SKM-1 (cell line): Measurements from ENCODE around the gene NACC2.
"Not testable (repeated sequence)": the region's sequence is repeated elsewhere in the genome, so short reads cannot be mapped to it uniquely, and the experiment has no call there.

Experiments used
- DNase-seq: peaks from one replicate; lab custom pipeline; 2025; ENCODE audit not compliant: unreplicated experiment; lab: John Stamatoyannopoulos, UW

Gene NACC2

GRCh38 chr9:136047076-136047774 is 47.9 kb downstream of the NACC2 start:
- DNase-seq: no peak

DNA sequence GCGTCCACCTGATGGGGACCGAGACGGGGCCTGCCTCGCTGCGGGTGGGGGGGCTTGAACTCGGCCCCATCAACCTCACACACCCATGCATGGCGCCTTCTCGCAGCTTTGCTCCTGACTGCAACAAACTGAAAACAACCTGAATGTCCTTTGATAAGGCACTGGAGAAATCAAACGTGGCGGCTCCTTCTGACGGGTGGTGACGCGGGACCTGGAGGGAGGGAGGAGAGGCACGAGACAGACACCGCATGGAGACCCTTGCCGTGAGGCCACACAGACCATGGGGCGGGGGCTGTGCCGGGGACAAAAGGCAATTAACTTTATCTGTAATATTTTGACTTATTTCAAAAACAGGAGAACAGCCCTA is 48.6 kb downstream of the NACC2 start:
- no peak for DNase-seq

DNA sequence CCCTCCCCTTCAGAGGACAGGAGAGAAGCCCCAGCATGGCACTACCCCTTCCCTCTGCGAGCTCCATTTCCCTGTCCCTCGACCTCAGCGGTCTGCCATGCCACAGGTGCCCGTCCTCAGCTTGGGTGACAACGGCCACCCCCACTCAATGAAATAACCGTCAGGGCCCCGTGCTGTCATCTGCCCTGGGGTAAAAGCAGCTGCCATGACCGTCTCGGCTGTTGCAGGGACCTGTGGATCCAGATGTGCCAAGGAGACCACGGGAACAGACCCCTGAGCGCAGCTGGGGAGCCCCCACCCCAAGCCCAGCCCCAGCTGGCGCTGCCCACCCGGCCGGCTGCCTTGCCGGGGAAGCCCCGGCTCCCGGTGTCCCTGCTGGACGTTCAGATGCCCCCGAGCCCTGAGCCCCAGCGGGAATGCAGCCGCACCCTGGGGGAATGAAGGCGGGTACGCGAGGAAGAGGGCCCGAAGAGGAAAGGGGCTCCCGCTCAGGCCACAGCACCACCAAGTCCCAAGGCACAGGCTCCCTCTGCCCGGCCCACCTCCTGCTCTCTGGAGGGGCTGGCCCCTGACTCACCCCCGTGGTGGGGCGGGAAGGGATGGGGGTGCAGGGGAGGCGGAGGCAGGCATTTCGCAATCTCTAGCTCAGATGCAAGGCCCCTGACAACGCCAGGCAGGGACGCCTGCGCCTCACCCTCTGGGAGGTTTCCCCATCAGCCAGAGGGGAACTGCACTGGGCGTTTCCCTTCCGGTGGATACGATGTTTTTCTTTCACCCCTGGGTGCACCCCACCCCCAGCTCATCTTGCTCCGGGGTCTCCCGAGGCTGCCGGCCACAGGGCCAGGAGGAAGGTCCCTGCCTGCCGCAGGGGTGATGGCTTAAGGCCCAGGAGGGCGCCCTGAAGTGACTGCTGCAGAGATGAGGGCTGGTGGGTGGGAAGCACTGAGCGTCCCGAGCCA is 49.2 kb downstream of the NACC2 start:
- DNase-seq: peak; percentile 72

DNA sequence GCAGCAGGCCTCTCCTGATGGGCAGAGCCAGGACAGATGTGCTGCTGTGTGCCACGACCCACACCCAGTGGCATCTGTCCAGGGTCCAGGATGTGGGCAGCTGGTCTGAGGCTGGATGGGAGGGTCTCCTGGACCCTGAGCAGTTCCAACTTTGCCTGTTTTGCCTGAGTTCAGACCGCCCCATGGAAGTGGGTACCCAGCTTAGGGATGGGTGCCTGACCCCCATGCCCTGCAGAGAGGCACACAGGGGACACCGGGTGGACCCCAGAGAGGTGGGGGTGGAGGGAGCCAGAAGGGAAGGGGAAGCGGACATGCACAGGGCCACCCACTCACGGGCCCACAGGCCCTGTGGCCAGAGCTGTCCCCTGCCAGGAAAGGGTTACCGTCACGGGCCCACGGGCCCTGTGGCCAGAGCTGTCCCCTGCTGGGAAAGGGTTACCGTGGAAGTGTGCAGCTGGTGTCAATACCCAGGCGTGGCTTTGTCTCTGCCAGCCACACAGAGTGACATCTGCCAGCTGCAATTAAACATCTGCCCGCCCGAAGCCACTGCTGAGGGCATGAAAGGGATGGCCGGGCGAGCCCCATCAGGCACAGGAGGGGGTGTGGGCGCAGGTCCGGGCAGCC is 50.0 kb downstream of the NACC2 start:
- DNase-seq: no peak

GRCh38 chr9:136044207-136044970 is 50.7 kb downstream of the NACC2 start:
- DNase-seq: no peak

GRCh38 chr9:136043441-136043991 is 51.6 kb downstream of the NACC2 start:
- DNase-seq: peak; percentile 10

DNA sequence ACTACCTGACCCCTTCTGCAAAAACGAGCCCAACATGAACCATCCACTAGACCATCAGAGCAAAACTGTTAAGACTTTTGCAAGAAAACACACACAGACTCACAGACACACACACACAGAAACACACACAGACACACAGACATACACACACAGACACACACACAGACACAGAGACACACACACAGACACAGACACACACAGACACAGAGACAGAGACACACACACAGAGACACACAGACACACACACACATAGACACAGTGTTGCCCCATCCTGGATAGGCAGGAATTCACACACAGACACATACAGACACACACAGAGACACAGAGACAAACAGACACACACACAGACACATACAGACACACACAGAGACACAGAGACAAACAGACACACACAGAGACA is 52.5 kb downstream of the NACC2 start:
- no peak for DNase-seq

- DNase-seq: not testable (repeated sequence)
Observed at GRCh38 chr9:136040848-136041247, 54.2 kb downstream of the NACC2 start.

DNA sequence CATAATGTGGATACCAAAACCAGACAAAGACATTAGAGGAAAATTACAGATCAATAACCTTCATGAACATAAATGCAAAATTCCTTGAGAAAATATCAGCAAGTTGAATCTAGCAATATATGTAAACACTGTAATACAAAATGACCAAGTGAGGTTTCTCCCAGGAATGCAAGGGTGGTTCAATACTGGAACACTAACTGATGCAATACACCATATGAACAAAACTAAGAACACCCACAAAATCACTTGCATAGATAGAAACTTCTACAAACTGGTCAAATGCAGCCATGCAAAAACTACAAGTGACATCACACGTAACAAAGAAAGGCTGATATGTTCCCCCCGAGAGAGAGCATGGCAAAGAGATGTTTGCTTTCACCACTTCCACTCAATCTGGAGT is 55.6 kb downstream of the NACC2 start:
- no peak for DNase-seq

- no peak for DNase-seq
Observed at GRCh38 chr9:136036848-136037247, 58.2 kb downstream of the NACC2 start.

- no peak for DNase-seq
Observed at GRCh38 chr9:136036050-136036449, 59.0 kb downstream of the NACC2 start.

DNA sequence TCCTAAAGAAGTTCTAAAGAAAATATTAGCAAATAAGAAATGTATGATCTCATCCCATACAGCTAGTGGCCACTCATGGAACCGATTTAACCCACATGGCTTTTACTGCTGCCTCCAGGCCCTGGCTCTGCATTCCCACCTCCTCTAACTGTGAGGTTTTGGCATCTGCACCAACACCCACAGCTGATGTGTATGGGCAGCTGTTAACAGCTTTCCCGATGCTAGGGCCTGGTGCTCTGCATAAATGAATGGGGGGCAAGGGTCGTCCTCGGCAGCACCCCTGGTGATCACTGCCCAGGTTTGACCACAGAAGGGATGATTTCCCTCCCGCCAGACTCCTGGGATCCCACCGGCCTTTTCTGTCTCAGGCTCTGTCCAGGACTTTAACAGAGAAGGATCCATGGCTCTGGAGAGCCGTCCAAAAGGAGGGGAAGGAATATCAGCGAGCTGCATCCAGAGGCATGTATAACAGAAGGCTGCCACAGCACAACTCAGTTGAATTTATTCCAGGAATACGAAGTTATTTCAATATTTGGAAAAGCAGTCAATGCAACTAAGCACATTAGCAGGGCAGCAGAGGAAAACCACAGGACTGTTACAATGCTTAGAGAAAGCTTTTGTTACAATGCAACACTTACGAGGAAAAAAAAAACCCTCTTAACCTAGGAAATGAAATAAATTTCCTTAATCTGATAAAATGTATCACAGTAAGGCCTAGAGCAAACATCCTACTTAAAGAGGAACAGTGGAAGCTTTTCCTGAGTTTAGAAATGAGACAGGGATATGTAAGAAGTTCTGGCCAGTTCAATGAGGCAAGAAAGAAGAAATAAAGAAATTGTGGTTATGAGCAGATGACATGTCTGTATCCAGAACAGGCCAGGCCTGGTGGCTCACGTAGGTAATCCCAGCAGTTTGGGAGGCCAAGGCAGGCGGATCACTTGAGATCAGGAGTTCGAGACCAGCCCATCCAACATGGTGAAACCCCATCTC is 63.1 kb downstream of the NACC2 start:
- no peak for DNase-seq

- no peak for DNase-seq
Observed at GRCh38 chr9:136031094-136031493, 64.0 kb downstream of the NACC2 start.

GRCh38 chr9:136029556-136029955 is 65.5 kb downstream of the NACC2 start:
- no peak for DNase-seq

- DNase-seq: no peak
Observed at GRCh38 chr9:136028760-136029470, 66.2 kb downstream of the NACC2 start.

DNA sequence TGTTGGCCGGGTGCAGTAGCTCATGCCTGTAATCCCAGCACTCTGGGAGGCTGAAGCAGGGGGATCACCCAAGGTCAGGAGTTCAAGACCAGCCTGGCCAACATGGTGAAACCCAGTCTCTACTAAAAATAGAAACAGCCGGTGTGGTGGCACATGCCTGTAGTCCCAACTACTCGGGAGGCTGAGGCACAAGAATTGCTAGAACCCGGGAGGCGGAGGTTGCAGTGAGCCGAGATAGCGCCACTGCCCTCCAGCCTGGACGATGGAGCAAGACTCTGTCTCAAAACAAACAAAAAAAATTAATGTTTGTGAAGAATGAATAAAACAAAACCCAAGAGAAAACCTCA is 68.2 kb downstream of the NACC2 start:
- DNase-seq: not testable (repeated sequence)

DNA sequence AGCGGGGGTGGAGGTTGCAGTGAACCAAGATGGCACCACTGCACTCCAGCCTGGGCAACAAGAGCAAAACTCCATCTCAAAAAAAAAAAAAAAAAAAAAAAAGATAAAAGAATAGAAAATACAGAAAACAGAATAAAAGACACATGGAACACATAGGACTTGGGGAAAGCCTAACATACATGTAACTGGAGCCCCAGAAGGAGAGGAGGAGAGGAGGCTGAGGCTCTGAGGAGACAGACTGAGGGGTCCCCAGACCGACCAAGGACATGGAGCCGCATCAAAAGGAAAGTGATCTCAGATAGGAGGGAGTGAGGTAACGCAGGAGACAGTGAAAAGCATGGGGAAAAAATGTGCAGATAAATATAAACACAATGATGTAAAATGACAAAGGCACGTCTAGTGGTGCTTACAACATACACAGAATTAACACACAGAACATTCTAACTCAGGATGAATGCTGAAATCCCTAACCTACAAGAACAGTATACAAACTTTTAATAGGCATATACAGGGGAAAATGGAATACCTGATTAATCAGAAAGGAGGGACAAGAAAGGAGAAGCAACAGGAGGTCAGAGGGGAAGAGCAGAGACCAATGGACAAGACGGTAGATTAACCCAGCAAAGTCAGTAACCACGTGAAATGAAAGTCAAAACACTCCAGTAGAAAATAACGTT is 68.7 kb downstream of the NACC2 start:
- no peak for DNase-seq

- DNase-seq: no peak
Observed at GRCh38 chr9:136025481-136025880, 69.6 kb downstream of the NACC2 start.
